ENCODE results near the gene NUCB1. TPM values are rescaled to one million over a fixed set of nuclear protein-coding genes. Genes with fewer than 3 reads are reported as not detected.

NUCB1 gene
- total RNA-seq, 1 experiment from 2014 or later: 106 TPM

DNA sequence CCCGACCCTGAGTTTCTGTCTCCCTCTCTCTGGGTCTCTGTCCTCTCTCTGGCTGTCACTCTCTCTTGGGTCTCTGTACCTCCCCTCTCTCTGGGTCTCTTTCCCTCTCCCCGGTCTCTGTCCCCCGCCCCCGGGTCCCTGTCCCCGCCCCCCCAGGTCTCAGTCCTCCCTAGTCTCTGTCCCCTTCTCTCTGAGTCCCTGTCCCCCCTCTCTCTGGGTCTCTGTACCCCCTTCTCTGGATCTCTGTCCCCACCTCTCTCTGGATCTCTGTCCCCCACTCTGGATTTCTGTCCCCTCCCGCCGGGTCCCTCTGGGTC lies 62.7 kb downstream of the NUCB1 start:
- DNase-seq (ENCODE audit: low read depth): no peak

- DNase-seq (ENCODE audit: low read depth): peak; percentile 89
Measured at GRCh38 chr19:48963371-48964204, 63.5 kb downstream of the NUCB1 start.

- no peak for DNase-seq (ENCODE audit: low read depth)
Measured at GRCh38 chr19:48964205-48965039, 64.3 kb downstream of the NUCB1 start.

DNA sequence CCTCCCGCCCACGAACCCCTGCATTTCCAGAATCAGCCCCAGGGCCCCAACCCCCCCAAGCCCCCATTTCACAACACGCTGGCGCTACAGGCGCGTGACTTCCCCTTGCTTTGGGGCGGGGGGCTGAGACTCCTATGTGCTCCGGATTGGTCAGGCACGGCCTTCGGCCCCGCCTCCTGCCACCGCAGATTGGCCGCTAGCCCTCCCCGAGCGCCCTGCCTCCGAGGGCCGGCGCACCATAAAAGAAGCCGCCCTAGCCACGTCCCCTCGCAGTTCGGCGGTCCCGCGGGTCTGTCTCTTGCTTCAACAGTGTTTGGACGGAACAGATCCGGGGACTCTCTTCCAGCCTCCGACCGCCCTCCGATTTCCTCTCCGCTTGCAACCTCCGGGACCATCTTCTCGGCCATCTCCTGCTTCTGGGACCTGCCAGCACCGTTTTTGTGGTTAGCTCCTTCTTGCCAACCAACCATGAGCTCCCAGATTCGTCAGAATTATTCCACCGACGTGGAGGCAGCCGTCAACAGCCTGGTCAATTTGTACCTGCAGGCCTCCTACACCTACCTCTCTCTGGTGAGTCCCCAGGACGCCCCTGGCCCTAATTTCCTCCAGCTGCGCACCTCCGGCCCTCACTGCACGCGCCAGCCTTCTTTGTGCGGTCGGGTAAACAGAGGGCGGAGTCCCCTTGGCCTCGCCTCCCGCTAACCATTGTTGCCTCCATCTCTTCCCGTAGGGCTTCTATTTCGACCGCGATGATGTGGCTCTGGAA lies 65.1 kb downstream of the NUCB1 start, which contains the start of gene FTL:
Gene FTL (plus strand): TSS at position 270 of the 766 bp plus-strand sequence. CDS start 199 bp downstream, at position 469.
- DNase-seq (ENCODE audit: low read depth): peak; percentile 96

DNA sequence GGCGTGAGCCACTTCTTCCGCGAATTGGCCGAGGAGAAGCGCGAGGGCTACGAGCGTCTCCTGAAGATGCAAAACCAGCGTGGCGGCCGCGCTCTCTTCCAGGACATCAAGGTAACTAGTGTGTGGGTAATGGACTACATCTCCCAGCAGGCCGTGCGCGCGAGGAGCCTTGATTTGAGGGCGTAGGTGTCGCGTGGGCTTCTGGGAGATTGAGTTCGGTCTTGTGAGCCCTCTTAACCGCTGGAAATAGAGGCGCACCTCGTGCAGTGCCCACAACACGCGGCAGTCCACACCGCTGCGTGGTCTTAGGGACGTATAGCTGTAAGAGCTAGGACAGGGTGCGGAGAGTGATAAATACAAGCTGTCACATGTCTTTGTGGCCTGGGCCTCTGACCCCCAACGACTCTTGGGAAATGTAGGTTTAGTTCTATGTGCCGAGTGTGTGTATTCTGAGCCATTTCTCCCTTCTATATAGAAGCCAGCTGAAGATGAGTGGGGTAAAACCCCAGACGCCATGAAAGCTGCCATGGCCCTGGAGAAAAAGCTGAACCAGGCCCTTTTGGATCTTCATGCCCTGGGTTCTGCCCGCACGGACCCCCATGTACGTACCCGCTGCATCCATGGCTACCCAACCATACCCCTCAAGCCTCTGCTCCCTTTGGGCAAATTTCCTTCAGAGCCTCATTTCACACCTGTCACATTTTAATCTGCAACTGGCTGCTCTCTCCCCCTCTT lies 65.9 kb downstream of the NUCB1 start:
- peak; percentile 93 for DNase-seq (ENCODE audit: low read depth)

GRCh38 chr19:48966541-48967345 lies 66.6 kb downstream of the NUCB1 start:
- no peak for DNase-seq (ENCODE audit: low read depth)

GRCh38 chr19:48967346-48968178 lies 67.5 kb downstream of the NUCB1 start:
- DNase-seq (ENCODE audit: low read depth): no peak

GRCh38 chr19:48968179-48968661 lies 68.1 kb downstream of the NUCB1 start:
- no peak for DNase-seq (ENCODE audit: low read depth)

DNA sequence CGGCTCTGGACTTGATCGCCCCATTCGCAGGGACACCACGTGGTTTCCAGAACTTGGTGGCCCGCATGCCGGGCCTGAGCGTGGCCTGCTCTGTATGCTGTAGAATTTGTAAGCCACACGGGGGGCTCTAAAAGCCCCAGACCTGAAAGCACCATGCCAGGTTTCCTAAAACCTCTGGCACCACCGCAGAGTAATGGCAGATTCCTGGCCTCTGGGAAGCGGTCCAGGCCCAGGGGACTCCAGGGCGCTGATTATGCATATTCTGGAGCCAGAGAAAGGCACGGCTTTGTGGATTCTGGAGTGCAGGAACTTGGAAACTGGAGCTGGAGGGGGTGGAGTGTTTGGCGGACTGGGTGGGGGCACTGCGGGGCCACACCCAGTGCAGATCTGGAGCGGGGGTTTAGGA lies 68.7 kb downstream of the NUCB1 start:
- DNase-seq (ENCODE audit: low read depth): no peak

- peak; percentile 37 for DNase-seq (ENCODE audit: low read depth)
Measured at GRCh38 chr19:48969276-48970138, 69.4 kb downstream of the NUCB1 start.

GRCh38 chr19:48970139-48970766 lies 70.1 kb downstream of the NUCB1 start:
- no peak for DNase-seq (ENCODE audit: low read depth)

DNA sequence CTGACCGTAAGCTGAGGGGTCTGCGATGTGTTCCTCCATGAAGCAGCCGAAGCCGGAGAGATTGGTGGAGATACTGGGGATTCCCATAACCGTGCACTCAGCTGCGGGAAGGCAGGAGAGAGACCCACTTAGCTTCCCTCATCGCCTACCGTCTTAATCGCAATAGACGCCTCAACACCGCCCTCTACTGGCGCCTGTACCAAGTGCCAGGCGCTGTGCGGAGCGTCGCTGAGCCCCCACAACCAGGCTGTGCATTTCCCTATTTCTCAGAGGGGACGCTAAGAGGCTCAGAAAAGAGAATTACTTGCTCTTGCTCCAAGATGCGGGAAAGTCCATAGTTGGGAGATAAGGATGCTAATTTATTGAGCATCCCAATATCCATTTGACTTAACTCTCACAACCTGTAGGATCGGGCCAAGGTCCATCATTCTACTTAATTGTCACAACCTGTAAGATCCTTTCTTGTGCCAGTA lies 70.8 kb downstream of the NUCB1 start:
- peak; percentile 81 for DNase-seq (ENCODE audit: low read depth)

Other genes with a start within 250 kb of the NUCB1 start
- gene NTN5, start 227.3 kb upstream of the NUCB1 start, total RNA-seq (2014; rRNA removed; shearing (Covaris generic)): not detected in 2 replicates
- not detected in 2 replicates for gene FUT2, start 204.3 kb upstream of the NUCB1 start, total RNA-seq (2014; rRNA removed; shearing (Covaris generic))
- gene MAMSTR, start 180.6 kb upstream of the NUCB1 start, total RNA-seq (2014; rRNA removed; shearing (Covaris generic)): 0.34 and 2.9 TPM in 2 replicates
- 0.17 TPM in 1 of 2 replicates, not detected in the other for gene RASIP1, start 159.7 kb upstream of the NUCB1 start, total RNA-seq (2014; rRNA removed; shearing (Covaris generic))
- gene IZUMO1, start 153.4 kb upstream of the NUCB1 start, total RNA-seq (2014; rRNA removed; shearing (Covaris generic)): not detected in 2 replicates
- gene FUT1, start 147.7 kb upstream of the NUCB1 start, total RNA-seq (2014; rRNA removed; shearing (Covaris generic)): 0.39 TPM in 1 of 2 replicates, not detected in the other
- not detected in 2 replicates for gene FGF21, start 144.8 kb upstream of the NUCB1 start, total RNA-seq (2014; rRNA removed; shearing (Covaris generic))
- 29.5 and 36.7 TPM in 2 replicates for gene BCAT2, start 89.3 kb upstream of the NUCB1 start, total RNA-seq (2014; rRNA removed; shearing (Covaris generic))
- 0.69 TPM in 1 of 2 replicates, not detected in the other for gene HSD17B14, start 63.8 kb upstream of the NUCB1 start, total RNA-seq (2014; rRNA removed; shearing (Covaris generic))
- 2.1 and 4.5 TPM in 2 replicates for gene PLEKHA4, start 31.7 kb upstream of the NUCB1 start, total RNA-seq (2014; rRNA removed; shearing (Covaris generic))
- 50.7 and 56.2 TPM in 2 replicates for gene PPP1R15A, start 27.9 kb upstream of the NUCB1 start, total RNA-seq (2014; rRNA removed; shearing (Covaris generic))
- not detected in 2 replicates for gene TULP2, start 1.6 kb upstream of the NUCB1 start, total RNA-seq (2014; rRNA removed; shearing (Covaris generic))
- gene DHDH, start 33.4 kb downstream of the NUCB1 start, total RNA-seq (2014; rRNA removed; shearing (Covaris generic)): not detected in 2 replicates
- 43.7 and 54.2 TPM in 2 replicates for gene BAX, start 54.6 kb downstream of the NUCB1 start, total RNA-seq (2014; rRNA removed; shearing (Covaris generic))
- gene FTL, start 65.0 kb downstream of the NUCB1 start, total RNA-seq (2014; rRNA removed; shearing (Covaris generic)): 754 and 855 TPM in 2 replicates
- gene GYS1, start 93.0 kb downstream of the NUCB1 start, total RNA-seq (2014; rRNA removed; shearing (Covaris generic)): 19.2 and 36.8 TPM in 2 replicates
- gene RUVBL2, start 93.6 kb downstream of the NUCB1 start, total RNA-seq (2014; rRNA removed; shearing (Covaris generic)): 550 and 590 TPM in 2 replicates
- gene LHB, start 116.8 kb downstream of the NUCB1 start, total RNA-seq (2014; rRNA removed; shearing (Covaris generic)): 0.60 and 4.0 TPM in 2 replicates
- 5.3 and 11.9 TPM in 2 replicates for gene CGB3, start 124.0 kb downstream of the NUCB1 start, total RNA-seq (2014; rRNA removed; shearing (Covaris generic))
- gene CGB2, start 131.6 kb downstream of the NUCB1 start, total RNA-seq (2014; rRNA removed; shearing (Covaris generic)): 2.2 TPM in 1 of 2 replicates, not detected in the other
- gene CGB1, start 136.6 kb downstream of the NUCB1 start, total RNA-seq (2014; rRNA removed; shearing (Covaris generic)): not detected in 2 replicates
- 22.0 and 35.7 TPM in 2 replicates for gene CGB5, start 143.5 kb downstream of the NUCB1 start, total RNA-seq (2014; rRNA removed; shearing (Covaris generic))
- gene CGB8, start 148.8 kb downstream of the NUCB1 start, total RNA-seq (2014; rRNA removed; shearing (Covaris generic)): 27.8 and 31.4 TPM in 2 replicates
- 4.3 and 6.8 TPM in 2 replicates for gene CGB7, start 157.4 kb downstream of the NUCB1 start, total RNA-seq (2014; rRNA removed; shearing (Covaris generic))
- gene NTF4, start 164.5 kb downstream of the NUCB1 start, total RNA-seq (2014; rRNA removed; shearing (Covaris generic)): not detected in 2 replicates
- not detected in 2 replicates for gene KCNA7, start 172.4 kb downstream of the NUCB1 start, total RNA-seq (2014; rRNA removed; shearing (Covaris generic))
- gene SNRNP70, start 185.1 kb downstream of the NUCB1 start, total RNA-seq (2014; rRNA removed; shearing (Covaris generic)): 179 and 191 TPM in 2 replicates
- gene LIN7B, start 214.1 kb downstream of the NUCB1 start, total RNA-seq (2014; rRNA removed; shearing (Covaris generic)): 6.7 and 7.2 TPM in 2 replicates
- 2.3 and 2.6 TPM in 2 replicates for gene C19orf73, start 218.8 kb downstream of the NUCB1 start, total RNA-seq (2014; rRNA removed; shearing (Covaris generic))
- gene PPFIA3, start 219.2 kb downstream of the NUCB1 start, total RNA-seq (2014; rRNA removed; shearing (Covaris generic)): 5.4 and 10.4 TPM in 2 replicates

Data from Daoy (cell line).